ENCODE data around the gene ERAL1. TPM values are rescaled to one million over a fixed set of nuclear protein-coding genes. Genes with fewer than 3 reads are reported as not detected.

The ERAL1 gene
- polyA plus RNA-seq, 1 donor (not counting 4 experiments of a cell fraction or from before 2014, with no cell fraction given), result 46.5 TPM

DNA sequence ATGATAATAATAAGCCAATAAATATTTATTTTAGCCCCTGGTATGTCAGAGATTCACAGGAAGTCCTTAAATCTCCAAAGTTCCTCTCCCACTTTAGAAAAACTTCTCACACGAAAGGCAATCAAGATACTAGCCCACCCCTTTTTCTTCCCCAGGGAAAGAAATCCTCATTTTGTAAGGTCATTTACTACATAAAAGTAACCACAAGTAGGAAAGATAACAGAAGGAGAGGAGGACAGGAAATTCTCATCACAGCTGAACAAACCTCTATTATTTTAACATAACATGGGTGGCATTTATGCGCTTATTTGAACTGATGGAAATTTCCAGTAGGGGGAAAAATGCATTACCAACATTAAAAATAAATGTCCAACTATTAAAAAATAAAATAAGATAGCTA lies 15.6 kb upstream of the ERAL1 start:
- Histone ChIP-seq H4K20me1 (ENCODE audit: control insufficient read depth, extremely low read depth, insufficient read depth, low read length) (peaks cover 3% of the 10 kb centered on the region), H3K36me3 (ENCODE audit: control insufficient read depth in 2 of 2, extremely low read depth in 1 of 2, insufficient read depth in 2 of 2, low read length in 2 of 2) (peaks cover 0 to 2% of the 10 kb centered on the region in 2 experiments), H3K27me3 (ENCODE audit: control insufficient read depth, extremely low read depth, insufficient read depth, low read length) (no peaks in the 10 kb centered on the region), H3K9me3 (ENCODE audit: control insufficient read depth, low read depth, low read length) (no peaks in the 10 kb centered on the region), H3K9me1 (ENCODE audit: control insufficient read depth, extremely low read depth, insufficient read depth, low read length) (no peaks in the 10 kb centered on the region), H3K79me2 (ENCODE audit: control insufficient read depth, insufficient read depth, low read length) (peaks cover 78% of the 10 kb centered on the region), H3K4me2 (ENCODE audit: control insufficient read depth, extremely low read depth, insufficient read depth, low read depth, low read length) (no peak overlapping the region), H2AFZ (ENCODE audit: control insufficient read depth, low read length) (no peak overlapping the region), H3K27ac (ENCODE audit: control insufficient read depth, insufficient read depth, low read length) (no peak overlapping the region), H3K4me3 (ENCODE audit: control insufficient read depth in 2 of 3, extremely low read depth in 1 of 3, insufficient read depth in 2 of 3, low read depth in 1 of 3, low read length in 3 of 3) (no peak overlapping the region), H3K9ac (ENCODE audit: control insufficient read depth, extremely low read depth, insufficient read depth, low read length) (no peak overlapping the region), H3K4me1 (ENCODE audit: control insufficient read depth, extremely low read depth, insufficient read depth, low read length) (peaks cover 13% of the 10 kb centered on the region)
- FAIRE-seq, result no peak
- no peak for TF ChIP-seq EZH2 (IDR thresholded peaks at IDR 0.05; ENCODE audit: low read length)
- TF ChIP-seq, protein P1, sequence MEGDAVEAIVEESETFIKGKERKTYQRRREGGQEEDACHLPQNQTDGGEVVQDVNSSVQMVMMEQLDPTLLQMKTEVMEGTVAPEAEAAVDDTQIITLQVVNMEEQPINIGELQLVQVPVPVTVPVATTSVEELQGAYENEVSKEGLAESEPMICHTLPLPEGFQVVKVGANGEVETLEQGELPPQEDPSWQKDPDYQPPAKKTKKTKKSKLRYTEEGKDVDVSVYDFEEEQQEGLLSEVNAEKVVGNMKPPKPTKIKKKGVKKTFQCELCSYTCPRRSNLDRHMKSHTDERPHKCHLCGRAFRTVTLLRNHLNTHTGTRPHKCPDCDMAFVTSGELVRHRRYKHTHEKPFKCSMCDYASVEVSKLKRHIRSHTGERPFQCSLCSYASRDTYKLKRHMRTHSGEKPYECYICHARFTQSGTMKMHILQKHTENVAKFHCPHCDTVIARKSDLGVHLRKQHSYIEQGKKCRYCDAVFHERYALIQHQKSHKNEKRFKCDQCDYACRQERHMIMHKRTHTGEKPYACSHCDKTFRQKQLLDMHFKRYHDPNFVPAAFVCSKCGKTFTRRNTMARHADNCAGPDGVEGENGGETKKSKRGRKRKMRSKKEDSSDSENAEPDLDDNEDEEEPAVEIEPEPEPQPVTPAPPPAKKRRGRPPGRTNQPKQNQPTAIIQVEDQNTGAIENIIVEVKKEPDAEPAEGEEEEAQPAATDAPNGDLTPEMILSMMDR (optimal IDR thresholded peaks at IDR 0.05 in 1 of 3, IDR thresholded peaks at IDR 0.05 in 1 of 3, conservative IDR thresholded peaks at IDR 0.05 in 1 of 3; ENCODE audit: extremely low read depth in 1 of 3, insufficient read depth in 2 of 3, low read length in 3 of 3), result no peak
- DNase-seq (ENCODE audit: low read depth, low spot score), result no peak
- dilution Hi-C loops (cut with MboI; ENCODE audit: extremely low pct_ligation_motif_present, low sequenced_read_pairs), result no loop called here

DNA sequence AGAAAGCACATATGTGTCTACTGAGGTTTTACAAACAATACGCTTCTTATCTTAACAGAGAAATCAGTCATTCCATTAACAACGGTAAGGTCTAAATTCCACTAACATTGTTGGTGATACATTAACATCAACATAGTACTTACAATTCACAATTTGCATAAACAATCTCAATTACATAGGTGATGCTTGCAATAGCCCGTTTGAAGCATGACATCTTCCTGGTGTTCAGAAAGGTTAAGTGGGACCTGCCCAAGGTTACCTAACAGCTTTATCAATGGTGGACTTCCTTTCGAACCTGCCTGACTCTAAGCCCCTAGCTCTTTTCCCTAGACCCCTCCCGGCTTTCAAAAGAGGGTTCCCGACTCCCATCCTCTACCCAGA lies 12.9 kb upstream of the ERAL1 start:
- TF ChIP-seq, protein P1 (optimal IDR thresholded peaks at IDR 0.05 in 1 of 3, IDR thresholded peaks at IDR 0.05 in 1 of 3, conservative IDR thresholded peaks at IDR 0.05 in 1 of 3; ENCODE audit: extremely low read depth in 1 of 3, insufficient read depth in 2 of 3, low read length in 3 of 3), result no peak
- TF ChIP-seq EZH2 (IDR thresholded peaks at IDR 0.05; ENCODE audit: low read length), result no peak
- H2AFZ ChIP-seq (ENCODE audit: control insufficient read depth, low read length), result no peak overlapping the region
- H3K79me2 ChIP-seq (ENCODE audit: control insufficient read depth, insufficient read depth, low read length), result peaks cover 54% of the 10 kb centered on the region
- peak overlapping the region; percentile 68 to 99 (median 69) for H3K4me3 ChIP-seq (ENCODE audit: control insufficient read depth in 2 of 3, extremely low read depth in 1 of 3, insufficient read depth in 2 of 3, low read depth in 1 of 3, low read length in 3 of 3)
- H3K27me3 ChIP-seq (ENCODE audit: control insufficient read depth, extremely low read depth, insufficient read depth, low read length), result no peaks in the 10 kb centered on the region
- H3K9me1 ChIP-seq (ENCODE audit: control insufficient read depth, extremely low read depth, insufficient read depth, low read length), result no peaks in the 10 kb centered on the region
- H3K27ac ChIP-seq (ENCODE audit: control insufficient read depth, insufficient read depth, low read length), result peak overlapping the region; percentile 50
- FAIRE-seq, result no peak
- peak overlapping the region; percentile 76 for H3K9ac ChIP-seq (ENCODE audit: control insufficient read depth, extremely low read depth, insufficient read depth, low read length)
- H3K4me1 ChIP-seq (ENCODE audit: control insufficient read depth, extremely low read depth, insufficient read depth, low read length), result peaks cover 13% of the 10 kb centered on the region
- peak overlapping the region; percentile 95 for H3K4me2 ChIP-seq (ENCODE audit: control insufficient read depth, extremely low read depth, insufficient read depth, low read depth, low read length)
- no peaks in the 10 kb centered on the region for H4K20me1 ChIP-seq (ENCODE audit: control insufficient read depth, extremely low read depth, insufficient read depth, low read length)
- DNase-seq (ENCODE audit: low read depth, low spot score), result no peak
- no peaks in the 10 kb centered on the region for H3K36me3 ChIP-seq (ENCODE audit: control insufficient read depth in 2 of 2, extremely low read depth in 1 of 2, insufficient read depth in 2 of 2, low read length in 2 of 2)
- dilution Hi-C loops (cut with MboI; ENCODE audit: extremely low pct_ligation_motif_present, low sequenced_read_pairs), result no loop called here
- no peaks in the 10 kb centered on the region for H3K9me3 ChIP-seq (ENCODE audit: control insufficient read depth, low read depth, low read length)

Data from keratinocyte (primary cell).